ENCODE data around the gene EN2.

EN2 gene

DNA sequence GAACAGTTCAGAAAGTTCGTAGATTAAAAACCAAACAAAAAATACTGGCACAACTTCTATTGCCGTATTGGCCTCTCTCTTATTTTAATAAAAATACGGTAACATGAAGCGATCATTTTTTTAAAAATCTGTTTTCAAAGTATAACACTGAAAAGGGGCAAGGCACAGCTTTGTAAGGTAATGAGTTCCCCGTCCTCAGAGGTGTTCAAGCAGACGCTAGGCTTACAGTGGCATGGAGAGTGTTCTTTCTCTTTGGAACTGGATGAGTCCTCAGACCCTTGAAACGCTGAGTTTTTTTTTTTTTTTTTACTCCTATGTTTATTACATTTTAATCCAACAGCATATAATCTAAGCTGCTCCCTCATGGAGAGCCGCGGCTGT is 7.8 kb downstream of the EN2 start:
- no peak for FAIRE-seq

DNA sequence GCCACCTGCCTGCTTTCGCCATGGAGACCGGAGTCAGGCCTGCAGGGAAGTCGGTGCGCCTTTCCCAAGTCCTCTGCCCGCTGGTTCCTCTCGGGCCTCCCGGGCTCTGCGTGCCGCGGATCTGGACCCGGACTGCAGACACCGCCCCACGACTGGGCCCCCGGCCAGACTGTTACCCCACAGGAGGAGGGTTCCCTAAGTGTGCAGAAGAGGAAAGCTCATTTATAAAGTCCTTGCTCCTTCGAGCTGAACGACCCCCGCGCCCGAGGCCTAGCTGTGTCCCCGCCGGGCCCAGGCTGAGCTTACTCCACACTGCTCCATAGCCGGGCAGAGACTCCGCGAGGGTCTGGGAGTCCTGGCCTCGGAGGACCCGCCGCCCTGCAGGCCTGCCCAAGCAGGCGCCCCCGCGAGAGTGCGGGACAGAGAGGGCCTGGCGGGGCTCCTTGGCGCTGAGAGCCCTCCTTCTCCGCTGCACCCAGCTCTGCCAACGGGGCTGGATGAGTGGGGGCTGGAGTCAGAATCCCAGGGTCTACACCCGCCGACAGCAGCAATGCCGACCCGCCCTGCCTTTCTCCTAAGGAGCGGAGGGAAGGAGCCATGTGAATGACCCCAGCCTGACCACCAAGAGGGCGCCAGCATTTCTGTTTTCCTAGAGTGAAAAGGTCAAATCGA is 8.3 kb downstream of the EN2 start:
- no peak for FAIRE-seq

DNA sequence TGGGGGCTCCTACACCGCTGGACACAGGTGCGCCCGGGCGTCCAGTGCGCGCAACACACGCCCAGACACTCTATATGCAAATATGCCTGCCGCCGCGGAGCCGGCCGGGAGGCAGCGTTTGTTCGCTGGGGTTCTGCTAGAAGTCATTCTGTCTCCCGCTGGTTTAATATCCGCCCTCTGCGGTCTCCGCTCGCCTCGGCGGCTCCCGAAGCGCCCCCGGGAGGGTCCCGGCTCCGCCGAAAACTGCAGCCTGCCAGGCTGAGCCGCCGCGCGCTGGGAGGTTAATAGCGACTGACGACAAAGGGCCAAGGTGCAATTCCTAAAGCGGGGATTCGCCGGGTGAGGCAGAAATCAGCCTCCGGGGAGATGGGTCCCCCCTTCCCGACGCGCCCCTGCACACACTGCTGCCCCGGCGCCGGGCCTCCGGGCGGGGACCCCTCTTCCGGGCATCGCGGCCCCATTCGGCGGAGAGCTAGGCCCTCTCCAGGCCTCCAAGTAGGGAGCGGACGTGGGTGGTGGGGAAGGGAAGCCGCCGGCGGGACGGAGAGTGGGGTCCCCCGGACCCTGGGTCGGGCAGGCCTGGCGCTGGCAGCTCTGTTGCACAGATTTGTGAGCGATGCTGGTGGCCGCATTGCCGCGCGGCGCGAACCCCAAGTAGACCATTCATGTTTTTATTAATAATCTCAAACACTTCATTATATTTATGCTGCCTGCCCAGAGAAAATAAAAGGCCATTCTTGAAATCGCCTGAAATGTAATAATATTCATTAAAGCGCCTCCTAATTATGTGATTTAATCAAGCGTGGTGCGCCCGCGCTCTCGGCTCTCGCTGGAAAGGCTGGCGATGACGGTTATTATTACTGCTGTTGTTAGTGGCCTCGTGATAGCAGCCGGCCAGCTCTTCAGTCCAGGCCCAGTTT is 9.1 kb downstream of the EN2 start:
- FAIRE-seq = no peak

DNA sequence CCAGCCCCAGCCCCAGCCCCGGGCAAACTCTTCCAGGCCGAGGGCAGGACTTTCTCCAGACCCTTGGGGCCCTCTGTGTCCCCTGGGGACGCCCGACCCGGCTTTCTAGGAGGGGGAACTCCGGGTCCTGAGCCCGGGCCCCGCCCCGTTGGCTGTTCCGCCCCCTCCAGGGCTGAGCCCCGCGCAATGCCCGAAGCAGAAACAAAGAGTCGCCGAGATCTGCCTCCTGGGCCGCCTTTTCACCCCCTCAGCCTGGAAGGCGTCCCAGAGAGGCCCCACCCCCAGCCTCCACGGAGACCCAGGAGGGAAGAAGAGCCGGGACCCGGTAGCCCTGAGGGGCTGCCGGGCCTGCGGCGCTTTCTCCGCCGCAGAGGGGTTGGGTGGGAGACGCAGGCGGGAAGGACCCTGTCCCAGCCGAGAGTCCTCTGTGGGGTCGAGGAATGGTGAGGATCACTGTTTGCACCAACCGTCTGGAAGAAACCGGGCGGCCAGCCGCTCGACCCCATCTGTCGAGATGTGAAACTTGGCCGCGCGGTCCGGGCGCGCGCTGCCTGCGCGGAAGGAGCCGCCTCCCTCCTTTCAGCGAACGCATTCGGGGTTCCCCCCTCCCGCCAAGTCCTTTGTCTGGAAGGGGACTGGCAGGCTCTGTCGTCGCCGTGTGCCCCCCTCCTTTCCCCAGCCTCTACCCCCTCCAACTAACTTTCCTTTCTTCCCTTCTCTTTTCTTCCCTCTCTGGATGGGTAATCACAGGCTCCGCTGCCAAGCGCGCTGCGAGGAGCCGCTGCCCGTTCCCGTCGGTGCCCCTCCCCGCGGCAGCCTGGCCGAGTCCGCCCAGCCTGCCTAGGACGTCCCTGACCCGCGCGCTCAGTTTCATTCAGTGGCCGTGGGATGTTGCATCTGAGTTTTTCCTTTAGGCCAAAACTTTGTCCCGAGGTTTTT is 10.2 kb downstream of the EN2 start:
- no peak for FAIRE-seq

DNA sequence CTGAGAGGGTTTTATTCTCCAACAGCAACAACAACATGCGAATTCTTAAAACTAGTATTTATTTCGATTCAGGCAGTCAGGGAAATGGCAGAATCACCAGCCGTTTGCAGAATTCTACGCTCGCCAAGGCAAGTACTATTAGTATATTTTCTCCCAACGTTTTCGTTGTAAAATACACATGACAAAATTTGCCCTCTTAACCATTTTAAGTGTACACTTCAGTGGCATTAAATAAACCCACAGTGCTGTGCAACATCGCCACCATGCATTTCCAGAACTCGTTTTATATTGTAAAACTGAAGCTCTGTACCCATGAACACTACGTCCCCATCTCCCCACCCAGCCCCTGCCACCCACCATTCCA is 10.8 kb downstream of the EN2 start:
- no peak for FAIRE-seq

DNA sequence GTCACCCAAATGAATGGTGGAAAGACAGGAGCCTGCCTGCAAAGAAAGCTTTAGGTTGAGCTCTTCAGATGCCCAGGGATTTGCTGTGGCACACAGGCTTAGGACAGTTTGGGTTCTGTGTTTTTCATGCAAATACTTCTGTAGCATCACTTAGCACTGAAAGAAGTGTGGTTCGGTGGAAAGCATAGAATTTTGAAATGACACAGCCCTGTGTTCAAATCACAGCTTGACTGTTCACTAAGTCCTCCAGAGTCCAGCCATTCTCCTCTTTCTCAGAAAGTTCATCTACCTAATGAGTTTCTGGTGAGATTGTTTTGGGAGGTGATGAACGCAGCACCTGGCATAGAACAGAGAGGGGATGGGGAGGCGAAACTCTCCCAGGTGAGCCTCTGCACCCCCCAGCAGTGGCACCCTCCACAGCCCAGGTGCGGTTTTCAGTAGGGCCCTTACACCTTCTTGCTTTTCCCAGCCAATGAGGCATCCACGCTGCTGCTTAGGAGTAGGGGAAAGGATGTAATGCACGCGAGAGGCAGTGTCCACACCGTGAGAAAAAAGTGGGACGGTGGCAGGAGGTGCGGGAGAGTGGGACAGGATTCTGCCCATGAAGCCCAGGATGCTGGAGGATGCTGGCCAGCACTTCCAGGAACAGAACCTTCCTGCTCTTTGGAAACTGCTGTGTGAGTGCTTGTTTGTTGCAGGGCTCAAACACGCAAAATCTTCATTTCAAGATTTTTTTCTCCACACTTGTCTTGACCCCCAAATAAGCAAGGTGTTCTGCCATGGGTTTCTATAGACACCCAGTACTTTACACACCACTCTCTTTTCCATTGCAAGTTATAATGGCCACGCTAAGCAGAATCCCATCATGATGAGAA is 11.6 kb downstream of the EN2 start:
- FAIRE-seq = no peak

DNA sequence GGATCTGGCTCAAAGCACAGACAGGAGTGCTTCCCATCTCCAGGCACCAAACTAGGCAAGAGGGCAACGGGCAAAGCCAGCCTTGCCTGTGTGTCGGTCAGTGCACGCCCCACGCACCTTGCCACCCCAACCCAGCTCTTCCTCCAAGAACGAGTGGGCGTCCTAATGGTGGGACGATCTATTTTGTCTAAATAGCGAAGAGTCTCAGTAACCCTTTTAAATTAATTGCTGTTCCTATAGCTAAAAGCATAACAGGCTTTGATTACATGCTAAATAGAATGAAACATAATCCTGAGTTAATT is 12.2 kb downstream of the EN2 start:
- FAIRE-seq = no peak

DNA sequence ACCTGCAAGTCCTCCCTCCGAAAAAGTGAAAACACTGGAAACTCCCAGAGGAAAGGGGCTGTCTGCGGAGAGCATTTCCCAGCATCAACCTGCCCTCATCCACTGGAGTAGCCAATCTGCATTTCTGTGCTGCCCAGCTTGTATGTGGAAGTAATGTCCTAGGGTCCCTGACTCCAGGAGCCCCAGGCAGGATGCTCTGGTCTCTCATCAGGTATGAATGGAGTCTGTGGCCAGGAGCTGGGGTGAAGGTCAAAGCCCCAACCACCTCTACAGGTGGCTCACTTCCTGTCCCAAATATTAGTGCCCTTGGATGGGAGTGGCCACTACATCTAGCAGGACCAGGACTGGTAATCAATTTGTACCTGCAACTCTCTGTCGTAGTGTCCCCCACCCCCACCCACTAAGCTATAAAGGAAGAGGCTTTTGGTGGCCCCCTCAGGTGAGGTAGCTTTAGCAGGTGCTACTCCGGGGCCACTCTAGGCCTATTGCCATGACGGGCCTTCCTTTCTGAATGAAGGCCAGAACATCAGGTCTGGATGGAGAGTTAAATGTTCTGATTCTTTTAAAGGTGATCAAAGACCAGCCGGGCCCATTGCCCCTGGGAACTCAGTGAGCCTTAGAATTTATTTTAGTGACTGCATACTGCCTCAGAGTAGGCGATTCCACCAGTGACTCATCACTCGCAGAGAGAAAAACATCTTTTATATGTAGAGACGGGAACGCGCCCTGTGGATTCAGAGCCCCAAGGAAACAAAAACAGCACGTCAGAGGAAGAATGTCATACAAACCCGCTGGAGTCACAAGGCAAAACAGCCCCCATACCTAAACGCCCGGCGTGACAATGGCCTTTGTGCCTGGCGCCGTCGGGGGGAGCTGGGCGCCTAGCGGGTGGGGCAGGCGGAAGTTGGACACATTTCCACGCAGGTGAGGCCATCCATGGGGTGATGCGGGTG is 13.0 kb downstream of the EN2 start:
- FAIRE-seq = no peak

DNA sequence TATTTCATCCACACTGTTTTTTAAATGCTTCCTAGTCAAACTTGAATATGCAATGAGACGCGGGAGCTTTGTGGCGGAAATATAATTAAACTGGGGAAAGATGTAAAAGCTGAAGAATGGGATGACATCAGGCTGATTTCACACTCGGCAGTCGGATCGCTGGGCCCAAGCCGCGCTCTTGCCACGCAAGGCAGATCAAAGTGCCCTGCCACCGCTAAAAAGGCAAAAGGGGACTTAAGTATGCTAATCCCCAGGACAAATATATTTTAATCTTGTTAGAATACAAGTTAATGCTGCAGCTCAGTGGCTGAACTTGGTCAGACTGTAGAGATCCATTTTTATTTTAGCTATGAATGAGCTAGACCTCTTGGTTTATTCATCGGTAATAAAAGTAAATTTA is 13.8 kb downstream of the EN2 start:
- no peak for FAIRE-seq

DNA sequence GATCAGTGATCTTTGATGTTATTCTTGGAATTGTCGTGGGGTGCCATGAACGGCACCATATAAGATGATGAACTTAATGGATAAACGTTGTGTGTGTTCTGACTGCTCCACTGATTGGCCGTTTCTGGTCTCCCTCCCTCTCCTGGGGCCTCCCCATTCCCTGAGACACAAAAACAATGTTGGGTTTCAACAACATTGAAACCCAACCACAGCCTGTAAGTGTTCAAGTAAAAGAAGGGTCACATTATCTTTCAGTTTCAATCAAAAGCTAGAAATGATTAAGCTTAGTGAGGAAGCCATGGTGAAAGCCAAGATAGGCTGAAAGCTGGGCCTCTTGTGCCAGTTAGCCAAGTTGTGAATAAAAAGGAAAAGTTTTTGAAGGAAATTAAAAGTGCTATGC is 19.5 kb downstream of the EN2 start:
- FAIRE-seq = no peak

DNA sequence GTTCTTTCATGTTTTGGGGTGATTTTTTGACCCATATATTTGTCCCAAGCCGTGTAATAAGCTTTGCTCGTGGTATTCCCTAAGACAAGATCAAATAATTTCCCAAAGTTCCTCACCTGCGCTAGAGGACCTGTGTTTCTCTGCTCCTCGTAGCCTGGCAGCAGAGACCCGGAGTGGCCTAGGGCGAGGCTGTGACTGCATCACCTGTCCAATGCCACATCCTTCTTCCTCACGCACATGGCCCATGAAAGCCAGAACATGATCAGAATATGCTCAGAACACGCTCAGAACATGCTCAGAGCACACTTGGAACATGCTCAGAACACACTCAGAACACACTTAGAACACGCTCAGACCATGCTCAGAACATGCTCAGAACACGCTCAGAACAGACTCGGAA is 23.8 kb downstream of the EN2 start:
- FAIRE-seq = no peak

DNA sequence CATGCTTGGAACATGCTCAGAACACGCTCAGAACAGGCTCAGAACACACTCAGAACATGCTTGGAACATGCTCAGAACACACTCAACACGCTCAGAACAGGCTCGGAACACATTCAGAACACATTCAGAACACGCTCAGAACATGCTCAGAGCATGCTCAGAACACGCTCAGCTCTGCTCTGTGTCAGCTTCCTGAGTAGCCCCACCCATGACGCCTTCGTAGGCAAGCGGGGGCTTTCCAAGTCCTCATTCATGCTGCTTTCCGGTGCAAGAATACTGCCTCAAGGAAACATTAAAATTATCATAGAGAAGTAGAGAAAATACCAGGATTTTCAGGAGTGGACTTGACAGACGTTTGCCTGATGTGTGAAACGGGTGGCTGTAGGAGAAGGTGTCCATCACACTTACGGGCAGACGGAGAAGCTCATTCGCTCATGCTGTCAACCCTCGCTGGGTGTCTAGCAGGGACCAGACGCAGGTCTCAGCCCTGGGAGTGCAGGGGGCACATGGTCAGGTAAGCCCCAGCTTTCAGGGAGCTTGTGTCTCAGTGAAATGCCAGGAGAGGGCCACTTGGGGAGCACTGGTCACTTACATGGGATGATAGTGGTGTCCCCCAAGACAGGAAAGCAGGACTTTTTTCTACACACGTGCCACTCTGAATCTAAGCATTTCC is 24.7 kb downstream of the EN2 start:
- FAIRE-seq = no peak

DNA sequence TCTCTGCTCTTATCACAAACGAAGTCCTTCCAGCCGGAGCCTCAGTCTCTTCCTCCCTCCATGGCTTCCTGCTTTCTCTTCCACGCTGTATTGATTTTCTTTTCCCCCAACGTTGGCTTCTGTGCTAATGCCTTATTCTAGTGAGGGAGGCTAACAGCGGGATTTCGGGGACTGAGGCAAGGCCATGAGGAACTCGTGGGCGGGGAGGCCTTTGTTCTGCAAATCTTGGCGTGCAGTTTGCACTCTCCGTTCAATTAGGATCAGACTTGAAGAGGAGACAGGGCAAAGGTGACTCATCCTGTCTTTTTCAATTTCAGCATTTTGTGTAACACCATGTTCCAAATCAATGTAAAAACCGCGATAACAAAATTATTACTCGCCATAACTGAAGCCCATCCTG is 25.3 kb downstream of the EN2 start:
- no peak for FAIRE-seq

DNA sequence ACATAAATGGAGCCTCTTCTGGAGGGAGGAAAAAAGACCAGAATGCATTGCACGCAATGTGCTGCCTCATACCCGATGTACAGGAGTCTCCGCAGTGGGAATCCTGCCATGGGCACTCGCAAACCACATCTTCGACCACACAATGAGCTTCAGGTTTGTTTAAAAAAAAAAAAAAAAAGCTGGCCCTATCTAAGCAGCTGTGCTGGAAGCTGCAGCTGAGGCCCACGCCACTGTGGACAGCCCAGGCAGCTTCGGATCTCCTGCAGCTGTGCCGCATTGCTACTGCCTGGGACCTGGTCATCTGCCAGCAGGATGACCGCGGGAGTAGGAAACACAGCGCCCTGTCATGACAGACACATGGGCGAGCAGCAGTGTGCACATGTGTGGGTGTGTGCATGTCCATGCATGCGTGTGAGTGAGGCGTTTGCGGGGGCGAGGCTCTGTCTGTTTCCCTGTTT is 26.0 kb downstream of the EN2 start:
- FAIRE-seq = no peak

DNA sequence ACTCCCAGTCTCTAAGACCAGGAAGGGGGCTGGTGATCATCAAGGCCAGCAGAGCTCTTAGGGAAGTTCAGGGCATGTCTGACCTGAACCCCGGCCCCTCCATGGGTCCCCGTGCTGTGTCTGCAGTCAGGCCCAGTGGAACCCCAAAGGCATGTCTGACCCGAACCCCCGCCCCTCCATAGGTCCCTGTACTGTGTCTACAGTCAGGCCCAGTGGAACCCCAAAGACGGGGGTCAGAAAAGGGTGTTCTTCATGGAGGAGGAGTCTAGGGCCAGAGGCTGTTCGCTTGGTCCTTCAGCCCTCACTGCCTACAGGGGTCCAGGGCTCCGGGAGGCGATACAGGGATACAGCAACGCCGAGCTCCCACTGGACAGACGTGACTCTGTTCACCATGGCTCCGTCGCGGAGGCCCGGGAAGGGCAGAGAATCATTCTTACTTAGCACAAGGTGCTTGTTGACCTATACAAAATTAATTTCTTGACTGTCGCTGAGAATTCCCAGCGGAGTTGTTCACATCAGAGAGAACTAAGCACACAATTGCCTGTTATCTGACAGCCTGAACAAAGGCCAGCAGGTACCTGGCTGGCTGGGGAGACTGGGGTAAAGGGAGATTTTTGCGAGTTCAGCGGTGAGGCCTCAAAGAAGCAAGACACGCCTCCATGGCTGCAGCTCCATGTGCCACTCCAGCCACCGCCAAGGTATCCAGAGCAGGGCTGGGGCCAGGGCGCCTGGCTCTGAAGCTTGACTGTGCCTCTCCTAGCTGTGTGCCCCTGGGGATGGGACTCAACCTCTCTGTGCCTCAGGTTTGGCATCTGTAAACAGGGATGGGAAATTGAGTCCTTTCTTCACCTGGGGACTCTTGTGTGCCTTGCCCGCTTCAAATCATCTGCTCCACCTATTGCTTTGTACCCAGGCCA is 26.8 kb downstream of the EN2 start:
- FAIRE-seq = no peak

DNA sequence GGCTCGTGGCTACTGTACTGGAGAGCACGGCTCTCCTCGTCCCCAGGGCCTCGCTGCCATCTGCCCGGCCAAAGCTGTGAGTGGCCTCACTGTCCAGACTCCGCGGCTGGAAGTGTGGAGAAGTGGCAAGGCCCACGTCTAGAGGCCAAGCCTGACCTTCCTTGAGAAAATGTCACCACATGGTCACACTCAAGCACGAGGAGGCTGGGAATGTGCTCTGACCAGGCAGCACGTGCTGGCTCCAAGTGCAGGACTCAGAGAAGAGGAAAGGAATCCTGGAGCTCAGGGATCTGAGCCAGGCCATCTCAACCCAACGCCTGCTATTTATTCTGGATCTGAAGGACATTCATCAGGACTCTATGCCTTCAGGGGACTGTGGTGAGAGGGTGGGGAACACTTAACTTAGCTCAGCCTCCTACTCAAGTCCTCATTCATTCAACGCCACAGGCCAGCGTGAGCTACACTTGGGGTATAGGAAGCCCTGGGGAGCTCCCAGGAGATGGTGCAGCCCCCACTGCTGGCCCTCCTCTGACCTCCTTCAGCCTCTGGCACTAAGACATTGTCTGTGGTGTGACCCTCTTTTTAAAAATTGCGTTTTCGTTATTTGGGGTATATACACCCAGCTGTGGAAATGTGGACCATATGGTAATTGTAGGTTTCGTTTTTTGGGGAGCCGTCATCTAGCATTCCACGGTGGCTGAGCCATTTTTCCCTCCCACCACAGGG is 29.0 kb downstream of the EN2 start:
- no peak for FAIRE-seq

DNA sequence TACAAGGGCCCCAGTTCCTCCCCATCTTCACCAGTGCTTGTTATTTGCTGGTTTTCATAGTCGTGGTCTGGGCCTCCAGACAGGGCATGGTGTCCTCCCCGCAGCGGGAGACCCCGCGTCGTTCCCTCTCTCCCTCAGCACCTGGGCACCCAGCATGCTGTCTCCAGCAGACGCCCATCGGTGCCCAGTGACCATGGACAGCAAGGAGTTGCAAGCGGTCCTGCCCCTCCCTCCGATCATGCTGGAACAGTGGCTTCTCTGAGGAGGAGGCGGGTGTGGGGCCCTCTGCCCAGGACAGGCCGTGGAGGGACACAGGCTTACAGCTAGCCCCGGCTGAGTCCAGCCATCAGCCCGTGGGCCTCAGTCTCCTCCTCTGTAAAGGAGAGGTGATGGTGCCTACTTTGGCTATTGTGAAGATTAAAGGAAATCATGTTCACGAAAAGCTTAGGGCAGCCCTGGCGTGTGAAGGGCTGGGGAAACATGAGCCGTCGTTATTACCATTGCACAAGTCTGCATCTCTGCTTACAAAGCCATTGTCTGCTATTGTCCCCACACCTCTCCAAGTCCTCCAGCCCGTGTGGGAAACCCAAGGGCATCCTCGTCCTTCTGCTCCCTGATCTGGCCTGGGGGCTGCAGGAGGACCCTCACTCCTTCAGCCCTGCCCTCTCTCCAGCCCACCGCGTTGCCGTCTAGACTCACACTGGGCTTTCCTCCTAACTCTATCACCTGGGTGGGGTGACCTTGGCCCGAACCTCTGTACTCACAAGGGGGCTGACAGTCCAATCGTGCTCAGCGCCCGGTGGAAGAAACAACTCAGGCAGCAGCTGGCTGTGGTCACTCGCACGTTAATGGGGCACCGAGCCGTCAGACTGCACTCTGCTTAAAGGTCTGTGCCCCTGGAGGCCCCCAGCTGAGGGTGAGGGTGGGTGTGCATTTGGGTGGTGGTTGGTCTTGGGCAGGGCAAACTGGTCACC is 29.9 kb downstream of the EN2 start:
- FAIRE-seq = no peak
